HG03280 (cell line): ENCODE results near the gene DOCK2.
"Not testable (repeated sequence)": the region's sequence is repeated elsewhere in the genome, so short reads cannot be mapped to it uniquely, and the experiment has no call there.

Source experiments
- ATAC-seq: cut with Tn5 transposase; IDR thresholded peaks from one replicate; pipeline ENCODE4 v1.9.1; 2021; ENCODE audit warnings: mild to moderate bottlenecking, moderate library complexity; ENCODE audit not compliant: unreplicated experiment

The DOCK2 gene

DNA sequence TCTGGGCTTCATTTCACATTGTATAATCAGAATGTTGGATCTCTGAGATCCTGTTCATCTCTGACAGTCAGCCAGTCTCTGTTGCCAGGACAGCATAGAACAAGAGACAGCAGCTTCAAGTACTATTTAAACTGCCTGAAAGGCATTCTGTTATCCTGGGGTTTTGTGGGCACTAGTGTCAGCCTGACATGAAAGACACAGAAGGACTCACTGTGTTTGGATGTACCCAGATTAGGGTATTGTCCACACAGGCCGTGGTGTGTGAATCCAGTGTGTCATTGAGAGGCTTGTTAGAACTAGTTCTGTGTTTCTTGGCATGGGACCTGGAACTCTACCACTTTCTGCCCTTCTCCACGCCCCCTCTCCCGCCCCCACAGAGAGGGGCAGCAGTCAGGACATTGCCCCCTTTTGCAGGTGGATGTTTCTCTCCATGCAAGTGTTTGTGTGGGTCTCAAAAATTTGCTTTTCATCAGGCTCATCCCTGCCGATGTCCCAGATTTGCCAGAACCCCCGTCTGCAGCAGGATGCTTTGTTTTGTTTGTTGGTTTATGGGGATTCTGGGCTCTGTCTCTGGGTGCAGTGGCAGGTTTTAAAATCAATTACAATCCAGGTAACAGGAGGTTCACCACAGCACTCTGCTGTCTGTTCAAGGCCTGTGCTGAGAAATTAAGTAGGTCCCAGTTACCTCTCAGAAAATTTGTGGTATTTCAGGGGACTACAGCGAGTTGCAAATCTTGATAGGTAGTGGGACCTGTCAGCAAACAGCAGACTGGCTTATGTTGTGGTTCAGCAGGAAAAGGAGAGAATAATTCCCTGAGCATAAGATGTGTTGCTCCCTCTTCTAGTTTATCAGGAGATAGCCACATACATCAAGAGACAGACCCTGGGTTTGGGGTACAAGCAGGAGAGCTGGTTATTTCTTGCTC lies 144.6 kb downstream of the DOCK2 start:
- ATAC-seq = no peak

DNA sequence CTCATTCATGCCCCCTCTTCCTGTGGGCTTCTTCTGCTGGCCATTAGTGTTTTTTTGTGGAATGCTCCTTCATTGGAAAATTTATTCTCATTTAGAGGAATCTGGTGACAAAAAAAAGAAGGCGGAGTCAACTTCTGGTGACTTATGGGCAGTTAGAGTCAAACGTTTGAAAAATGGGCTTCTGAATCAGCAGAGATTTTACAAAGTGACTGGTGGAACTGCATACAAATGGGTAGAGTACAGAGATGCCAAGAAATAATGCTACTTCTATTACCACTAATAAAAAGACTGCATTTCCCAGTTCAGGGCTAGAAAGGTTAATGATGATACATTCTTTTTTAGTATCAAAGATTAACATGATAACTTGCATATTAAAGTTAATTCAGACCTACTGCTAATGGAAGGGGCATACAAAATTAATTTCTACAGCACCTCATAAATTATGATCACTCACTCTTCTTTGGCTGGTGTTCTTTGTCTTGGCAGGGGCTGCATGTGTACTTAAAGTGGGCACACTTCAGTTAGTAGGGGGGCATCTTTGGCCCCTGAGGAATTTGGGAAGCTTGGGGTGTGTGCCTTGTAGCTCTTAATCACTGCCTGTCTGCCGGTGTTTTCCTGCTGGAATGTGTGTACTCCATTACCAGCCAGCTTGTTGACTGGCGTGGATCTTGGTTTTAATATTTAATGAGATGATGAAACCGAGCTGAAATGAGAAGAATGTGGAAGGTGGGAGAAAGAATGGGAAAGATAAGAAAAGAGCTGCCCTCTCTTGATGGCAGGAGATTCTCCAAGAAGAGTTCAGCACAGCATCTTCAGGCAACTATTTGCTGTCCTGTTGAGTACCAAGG lies 148.9 kb downstream of the DOCK2 start:
- no peak for ATAC-seq

DNA sequence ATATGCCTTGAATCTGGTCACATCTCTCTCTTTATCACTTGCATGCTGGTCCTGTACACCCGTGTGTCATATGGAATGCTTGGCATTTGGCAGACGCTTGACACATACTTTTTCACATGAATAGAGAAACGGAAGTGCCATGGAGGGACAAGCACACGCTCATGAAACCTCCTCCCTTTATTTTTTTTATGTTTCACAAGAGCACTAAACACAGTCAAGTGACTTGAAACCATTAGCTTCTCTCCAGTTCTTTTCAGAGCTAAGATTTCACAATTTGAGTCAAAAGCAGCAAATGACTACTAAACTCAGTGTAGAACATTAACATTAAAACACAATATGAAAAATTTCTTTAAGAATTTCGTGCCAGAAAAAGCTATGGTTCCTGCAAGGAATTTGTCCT lies 151.1 kb downstream of the DOCK2 start:
- ATAC-seq = no peak

DNA sequence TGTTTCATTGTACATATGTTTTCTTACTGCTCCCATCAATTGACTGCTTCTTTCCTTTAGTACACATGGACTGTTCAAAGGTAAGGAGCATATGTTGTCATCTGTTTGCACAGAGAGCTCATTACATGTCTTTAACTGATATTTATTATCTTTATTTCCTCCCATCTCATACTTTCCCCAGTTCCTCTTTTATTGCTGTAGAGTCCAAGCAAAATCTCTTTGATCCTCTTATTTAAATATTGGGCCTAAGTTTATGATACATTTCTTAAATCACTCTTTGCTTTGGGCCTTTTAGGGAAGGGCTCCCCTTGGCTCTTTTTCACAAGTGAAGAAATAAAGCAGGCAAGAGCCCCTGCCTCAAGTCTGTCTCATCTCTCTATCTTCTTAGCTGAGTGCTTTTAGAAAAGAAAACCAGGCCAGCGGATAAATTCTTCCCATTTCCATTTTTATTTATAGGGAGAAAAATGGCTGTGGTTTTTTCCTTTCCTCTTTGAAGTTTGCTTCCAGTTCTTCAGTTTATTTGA lies 152.4 kb downstream of the DOCK2 start:
- no peak for ATAC-seq

DNA sequence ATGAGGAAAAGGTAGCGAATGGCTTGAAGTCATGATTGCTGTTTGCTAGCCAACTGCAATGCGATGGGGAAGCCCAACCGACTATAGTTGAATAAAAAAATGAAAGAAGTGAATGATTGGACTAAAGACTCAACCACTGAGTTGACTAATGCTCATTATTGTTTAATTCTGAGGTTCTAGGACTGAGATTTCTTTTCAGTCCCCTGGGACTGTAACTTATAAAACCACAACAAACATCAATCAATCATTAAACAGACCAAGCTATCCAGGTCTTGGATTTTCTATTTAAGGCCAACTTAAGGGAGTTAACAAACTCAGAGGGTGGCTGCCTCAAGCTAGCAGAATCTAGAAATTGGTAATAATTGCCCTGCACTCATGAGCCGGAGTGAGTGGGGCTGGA lies 154.2 kb downstream of the DOCK2 start:
- ATAC-seq = no peak

DNA sequence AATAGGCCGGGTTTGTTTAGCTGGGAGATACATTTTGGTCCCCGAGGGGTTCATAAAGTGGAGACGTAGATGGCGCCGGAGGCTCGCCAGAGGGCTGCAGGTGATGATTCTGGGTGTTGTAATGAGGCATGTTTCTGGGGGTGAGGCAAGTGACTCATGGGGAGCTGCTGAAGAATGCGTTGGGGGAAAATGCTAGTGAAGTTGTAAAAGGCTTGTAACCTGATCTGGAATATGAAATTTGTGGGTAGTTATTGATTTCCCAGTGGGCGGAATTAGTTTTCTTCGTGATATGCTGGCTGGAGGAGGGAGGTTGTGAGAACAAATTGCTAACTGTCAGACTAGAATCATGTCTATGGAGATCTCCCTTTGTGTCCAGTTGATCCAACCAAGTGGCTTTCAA lies 158.3 kb downstream of the DOCK2 start:
- ATAC-seq = no peak

DNA sequence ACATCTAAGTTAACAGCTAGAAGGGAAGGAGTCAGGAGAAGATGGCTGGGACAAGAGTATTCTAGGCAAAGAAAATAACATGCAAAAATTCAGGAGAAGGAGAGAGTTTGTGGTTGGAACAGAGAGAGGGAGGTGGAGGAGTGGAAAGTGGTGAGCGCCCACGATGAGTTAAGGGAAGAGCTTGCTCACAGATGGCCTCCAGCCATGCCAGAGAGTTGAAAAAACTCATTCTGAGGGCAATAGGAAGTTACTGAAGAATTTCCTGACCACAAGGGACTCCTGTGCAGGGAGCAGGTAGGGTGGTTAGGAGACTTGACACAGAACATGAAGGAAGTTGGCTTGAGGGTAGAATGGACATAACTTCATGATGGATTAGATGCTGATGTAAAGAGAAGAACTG lies 159.7 kb downstream of the DOCK2 start:
- no peak for ATAC-seq

DNA sequence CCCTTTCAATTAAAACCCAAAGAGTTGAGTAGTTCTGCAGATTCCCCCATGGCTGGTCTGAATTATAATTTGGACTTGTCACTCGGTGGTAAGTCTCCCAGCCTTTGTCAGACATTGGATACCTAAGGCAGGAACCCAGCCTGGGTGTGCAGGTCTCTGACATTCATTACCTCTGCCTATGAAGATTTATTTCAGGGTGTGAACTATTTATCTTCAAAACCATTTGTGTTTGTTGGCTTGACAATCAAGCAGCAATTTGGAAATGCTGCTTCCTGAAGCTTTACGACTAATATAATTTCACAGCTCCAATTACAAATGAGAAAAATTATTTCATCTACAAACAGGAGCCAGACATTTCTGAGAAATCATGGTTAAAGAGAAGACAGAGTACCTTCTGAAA lies 160.5 kb downstream of the DOCK2 start:
- no peak for ATAC-seq

DNA sequence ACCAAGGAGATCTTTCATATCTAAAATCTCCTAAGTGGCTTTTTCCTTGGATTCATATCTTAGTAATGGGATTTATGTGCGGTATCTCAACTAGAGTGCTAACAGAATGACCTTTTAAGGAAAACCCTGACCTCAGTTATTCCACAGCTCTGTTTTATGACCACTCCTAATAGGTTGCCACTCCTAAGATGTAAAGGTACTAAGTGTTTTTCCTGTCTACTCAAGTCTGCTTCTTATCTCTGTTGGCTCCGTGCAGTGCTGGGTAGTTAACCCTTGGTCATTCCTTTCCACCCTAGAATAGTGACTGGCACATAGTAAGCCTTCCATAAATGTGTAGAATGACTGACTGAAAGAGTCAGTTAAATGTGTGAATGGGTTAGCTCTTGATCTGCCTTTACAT lies 161.4 kb downstream of the DOCK2 start:
- ATAC-seq = no peak

DNA sequence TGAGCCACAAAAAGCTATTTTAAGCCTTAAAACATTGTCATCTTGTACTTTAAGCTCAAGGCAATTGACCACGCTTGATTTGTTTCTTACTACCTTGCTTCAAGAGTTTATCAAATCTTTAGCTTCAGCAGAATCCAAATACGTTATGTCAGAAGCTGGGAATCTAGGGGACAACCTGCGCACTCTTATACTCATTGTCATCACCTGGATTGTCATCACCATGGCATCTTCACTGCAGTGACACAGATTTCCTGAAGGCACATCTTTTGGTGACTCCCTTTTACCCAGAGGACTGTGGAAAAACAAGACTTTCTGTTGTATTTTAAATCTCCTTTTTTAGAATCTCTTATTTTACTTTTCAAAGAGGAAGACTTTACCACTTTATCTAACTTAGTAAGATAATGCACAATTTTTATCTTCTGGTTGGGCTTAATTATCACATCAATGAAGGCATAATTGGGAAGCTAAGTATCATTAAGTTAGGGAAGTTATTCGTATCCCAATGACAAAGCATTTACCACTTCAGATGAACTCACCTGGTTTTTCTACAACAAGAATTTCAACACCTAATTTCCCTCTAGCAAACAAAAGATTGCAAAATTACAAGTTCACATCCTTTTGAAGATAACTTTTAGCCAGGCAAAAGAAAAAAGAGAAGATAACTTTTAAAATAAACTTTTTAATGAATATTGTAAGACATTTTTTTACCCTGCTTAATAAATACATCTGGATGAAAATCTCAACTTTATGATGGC lies 162.0 kb downstream of the DOCK2 start:
- no peak for ATAC-seq

DNA sequence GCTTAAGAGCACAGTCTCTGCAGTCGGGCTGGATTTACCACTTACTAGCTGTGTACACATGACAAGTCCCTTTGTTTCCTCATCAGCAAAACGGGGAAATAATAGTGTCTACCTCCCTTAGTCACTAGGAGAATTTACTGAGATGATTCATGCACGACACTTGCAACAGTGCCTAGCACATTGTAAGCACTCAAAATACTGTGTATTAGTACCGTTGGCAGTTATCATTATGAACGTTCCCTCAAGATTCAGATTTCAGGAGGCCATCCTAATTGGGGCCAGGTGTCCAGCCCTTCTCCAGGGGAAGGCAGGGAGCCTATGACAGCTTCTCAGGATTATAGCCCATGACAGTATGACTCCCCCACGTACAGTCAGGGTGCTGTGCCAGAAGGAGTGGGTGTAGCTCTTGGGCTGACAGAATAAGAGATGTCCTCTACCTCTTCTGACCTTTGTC lies 164.3 kb downstream of the DOCK2 start:
- ATAC-seq = no peak

DNA sequence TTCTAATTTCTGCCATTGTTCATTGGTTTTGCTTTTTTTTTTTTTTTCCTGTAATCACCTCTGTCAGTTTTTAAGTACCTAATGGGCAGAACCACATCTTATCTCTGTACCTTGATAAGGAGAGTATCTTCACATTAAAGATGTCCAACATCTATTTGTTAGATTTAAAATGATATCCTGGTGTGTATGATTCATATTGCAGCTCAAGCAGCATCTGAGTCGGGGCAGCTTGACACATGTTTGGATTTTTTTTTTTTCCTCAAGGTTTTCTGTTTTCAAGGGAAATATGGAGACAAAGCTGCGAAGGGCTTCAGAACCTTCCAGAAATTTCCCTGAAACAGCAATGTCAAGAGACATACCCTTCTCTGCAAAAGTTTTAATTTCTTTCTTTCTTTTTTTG lies 164.7 kb downstream of the DOCK2 start:
- ATAC-seq = no peak

DNA sequence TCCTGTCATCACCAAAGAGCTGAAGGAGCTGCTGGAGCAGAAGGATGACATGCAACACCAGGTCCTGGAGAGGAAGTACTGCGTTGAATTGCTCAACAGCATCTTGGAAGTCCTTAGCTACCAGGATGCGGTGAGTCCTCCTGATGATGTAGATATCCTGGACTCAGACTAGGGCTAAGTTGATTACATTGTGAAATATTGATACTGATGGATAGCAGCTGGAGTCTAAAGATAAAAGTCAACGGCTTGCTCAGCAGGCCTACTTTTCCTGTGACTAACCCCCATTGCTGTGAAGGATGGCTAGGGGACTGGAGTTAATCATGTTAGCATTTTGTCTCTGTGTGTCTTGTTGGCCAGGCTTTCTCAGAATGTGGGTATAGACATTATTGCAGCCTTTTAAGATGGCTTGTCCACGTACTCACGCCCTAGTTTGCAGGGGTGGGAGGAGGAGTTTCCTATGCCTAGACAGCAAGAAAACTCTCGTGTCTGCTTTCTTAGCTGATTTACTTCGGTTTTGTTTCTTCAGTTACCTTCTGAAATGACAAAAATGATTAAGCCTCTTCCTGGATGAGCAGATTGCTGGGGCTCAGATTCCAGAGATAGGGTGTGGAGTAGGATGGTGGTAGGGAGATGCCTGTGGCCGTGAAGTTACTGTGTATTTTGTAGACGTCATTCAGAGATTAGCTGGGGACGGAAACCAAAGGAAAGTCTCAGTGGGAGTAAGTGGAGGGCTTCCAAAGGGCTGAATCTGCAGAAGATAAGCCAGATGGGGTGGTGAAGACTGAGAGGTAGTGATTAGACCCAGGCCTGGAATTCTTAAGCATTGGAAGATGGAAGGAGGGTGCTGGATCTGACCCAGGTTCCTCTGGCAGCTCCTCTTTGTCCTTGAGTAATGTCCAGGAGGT lies 166.3 kb downstream of the DOCK2 start:
- no peak for ATAC-seq

DNA sequence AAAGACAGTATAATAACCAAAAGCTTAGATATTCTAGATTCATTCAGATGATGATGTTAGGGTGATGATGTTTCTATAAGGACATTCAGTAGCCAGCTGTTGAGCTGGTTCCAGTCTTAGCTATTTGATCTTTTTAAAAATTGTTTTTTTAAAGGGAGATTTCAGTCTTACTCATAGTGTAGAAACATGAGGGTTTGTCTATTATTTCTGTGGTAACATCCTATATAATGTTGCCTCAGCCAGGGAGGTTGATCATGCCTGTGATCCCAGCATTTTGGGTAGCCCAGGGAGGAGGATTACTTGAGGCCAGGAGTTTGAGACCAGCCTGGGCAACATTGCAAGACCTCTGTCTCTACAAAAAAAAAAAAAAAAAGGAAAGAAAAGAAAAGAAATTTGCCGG lies 167.8 kb downstream of the DOCK2 start:
- ATAC-seq = no peak

DNA sequence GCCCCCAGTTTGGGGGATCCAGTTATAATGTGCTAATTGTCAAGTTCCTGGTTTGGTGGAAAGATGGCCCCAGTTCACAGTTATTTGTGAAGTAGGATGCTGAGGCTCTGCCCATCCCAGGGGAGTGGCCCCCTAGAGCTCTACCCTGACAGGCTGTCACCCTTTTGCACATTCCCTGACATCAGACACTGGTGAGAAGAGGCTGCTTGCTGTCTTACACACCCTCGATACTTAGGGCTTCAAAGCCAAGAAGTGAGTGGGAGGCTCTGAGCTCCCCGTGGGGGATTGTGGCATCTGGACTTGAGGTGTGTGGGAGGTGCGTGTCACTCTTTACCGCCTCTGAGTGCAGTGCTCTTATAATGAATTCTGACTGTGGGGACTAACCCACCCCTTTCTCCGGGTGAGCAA lies 168.5 kb downstream of the DOCK2 start:
- ATAC-seq = peak; percentile 73

DNA sequence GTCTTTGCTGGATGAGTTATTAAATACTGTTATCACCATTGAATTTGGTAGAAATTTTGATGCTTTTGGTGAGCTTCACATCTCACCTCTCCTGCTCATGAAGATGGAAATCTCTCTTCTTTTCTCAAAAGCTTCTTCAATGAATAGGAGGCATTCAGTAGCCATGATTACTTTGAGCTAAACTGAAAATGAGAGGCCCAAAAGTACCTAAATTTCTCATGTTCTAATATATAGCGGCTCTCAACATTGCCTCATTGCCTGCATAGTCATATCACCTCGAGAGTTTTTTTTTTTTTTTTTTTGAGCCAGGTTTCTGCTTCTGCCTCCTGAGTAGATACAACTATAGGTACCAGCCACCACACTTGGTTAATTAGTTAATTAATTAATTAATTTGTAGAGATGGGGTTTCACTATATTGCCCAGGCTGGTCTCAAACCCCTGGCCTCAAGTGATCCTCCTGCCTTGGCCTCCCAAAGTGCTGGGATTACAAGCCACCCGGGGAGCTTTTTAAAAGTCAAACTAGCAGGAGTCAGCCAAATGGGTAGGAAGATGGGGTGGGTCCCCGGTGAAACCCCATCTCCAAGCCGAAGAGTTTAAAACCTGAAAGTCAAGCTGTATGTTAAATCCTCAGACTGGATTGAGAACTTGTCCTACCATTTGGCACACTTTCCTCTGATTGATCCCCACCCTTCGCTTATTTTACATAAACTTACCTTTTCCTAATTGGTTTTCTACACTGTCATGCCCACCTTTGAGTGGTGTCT lies 169.0 kb downstream of the DOCK2 start:
- ATAC-seq = peak; percentile 63

DNA sequence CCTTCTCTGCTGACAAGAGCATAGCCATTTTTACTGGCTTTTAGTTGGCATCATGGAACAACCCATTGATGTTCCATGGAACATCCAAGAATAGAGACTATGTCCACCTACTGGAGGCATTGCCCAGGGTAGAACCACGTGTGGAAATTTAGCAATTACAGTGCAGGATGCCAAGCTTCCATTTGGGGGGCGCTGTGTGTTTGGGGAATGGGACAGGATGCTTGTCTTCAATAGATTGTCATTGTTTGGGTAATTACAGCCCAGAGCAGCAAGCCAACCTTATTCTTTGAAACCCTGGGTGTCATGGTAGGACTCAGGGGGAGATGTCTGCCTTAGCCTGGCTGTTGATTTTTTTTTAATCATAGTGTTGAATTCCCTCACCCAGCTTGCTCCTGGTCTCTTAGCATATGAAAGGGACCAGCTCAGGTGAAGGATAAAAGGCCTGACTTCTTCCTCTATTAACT lies 171.1 kb downstream of the DOCK2 start:
- no peak for ATAC-seq

DNA sequence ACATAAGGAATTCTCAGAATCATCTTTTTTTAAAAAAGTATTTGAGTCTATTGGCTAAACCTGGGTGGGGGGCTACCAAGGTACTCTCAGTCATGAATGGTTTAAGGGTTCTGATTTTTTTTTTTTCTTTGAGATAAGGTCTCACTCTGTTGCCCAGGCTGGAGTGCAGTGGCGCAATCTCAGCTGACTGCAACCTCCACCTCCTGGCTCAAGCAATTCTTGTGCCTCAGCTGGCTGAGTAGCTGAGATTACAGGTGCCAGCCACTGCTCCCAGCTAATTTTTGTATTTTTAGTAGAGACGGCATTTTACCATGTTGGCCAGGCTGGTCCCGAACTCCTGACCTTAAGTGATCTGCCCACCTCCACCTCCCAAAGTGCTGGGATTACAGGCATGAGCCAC lies 171.8 kb downstream of the DOCK2 start:
- ATAC-seq = not testable (repeated sequence)

DNA sequence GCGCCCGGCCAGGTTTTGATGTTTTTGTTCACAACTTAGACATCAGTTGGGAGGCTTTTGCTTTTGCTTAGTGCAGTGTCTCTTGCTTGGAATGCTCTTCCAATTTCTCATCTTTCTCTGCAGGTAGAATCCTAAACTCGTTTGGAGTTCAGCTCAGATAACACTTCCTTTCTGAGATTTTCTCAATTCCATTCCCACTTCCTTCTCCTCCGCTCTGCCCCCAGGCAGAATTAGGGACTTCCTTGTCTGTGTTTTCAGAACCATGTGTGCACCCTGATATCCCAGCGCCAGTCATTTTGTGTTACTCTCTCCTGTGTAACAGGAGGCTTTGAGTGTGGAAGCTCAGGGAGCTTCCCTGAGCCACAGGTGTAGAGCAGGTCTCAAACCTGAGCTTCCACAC lies 172.2 kb downstream of the DOCK2 start:
- ATAC-seq = no peak
